Right cardiac atrium (tissue), 5 donors: ENCODE measurements around the gene FBXL19. TPM values are rescaled to one million over a fixed set of nuclear protein-coding genes. Genes with fewer than 3 reads are reported as not detected.
A peak's percentile ranks its signal among the peaks of the same experiment; 100 is the strongest.
"Not testable (repeated sequence)": the region's sequence is repeated elsewhere in the genome, so short reads cannot be mapped to it uniquely, and the experiment has no call there.

Experiments
- ATAC-seq, 2 donors: fragments of 200-7000 bp; cut with Tn5 transposase; one replicate each; pipeline versions ENCODE4 v1.8.0 to v1.9.1; 2020; ENCODE audit warnings: moderate library complexity in 2 of 2, mild to moderate bottlenecking in 1 of 2
- DNase-seq, 3 donors: peaks; one replicate each; pipeline ENCODE4 v3.0.0-alpha.2; 2020
- H3K27ac ChIP-seq: one replicate; pipeline ENCODE4 v1.5.1; 2013; ENCODE audit warnings: mild to moderate bottlenecking, low read length, control low read depth, moderate library complexity
- H3K27me3 ChIP-seq: one replicate; pipeline ENCODE4 v1.6.1; 2013; ENCODE audit not compliant: control insufficient read depth, insufficient read depth
- H3K4me1 ChIP-seq: one replicate; pipeline ENCODE4 v1.6.1; 2013; ENCODE audit warnings: low read length; ENCODE audit not compliant: control insufficient read depth, insufficient read depth
- H3K4me3 ChIP-seq: one replicate; pipeline ENCODE4 v1.5.1; 2013; ENCODE audit warnings: low read length, control low read depth
- H3K9me3 ChIP-seq: one replicate; pipeline ENCODE4 v1.6.1; 2013; ENCODE audit warnings: low read length; ENCODE audit not compliant: control insufficient read depth
- WGBS: extraction: QIAGEN DNeasy Blood & Tissue Kit; methylation state at CpG from one replicate; pipeline ENCODE4 v1.1.7; 2013; 5-methylcytosine and 5-hydroxymethylcytosine counted together
- intact Hi-C, 4 donors: fragments of 100-400 bp; cut with DNase I; formaldehyde crosslinking; loops; one replicate each; pipeline versions ENCODE4 v1.11.0 to v1.14.0; 2022 to 2023
- polyA plus RNA-seq: library from polyadenylated mRNA; stranded (reverse); fragments of 200-250 nt; gene quantifications from one replicate; pipeline ENCODE4 v1.2.3, GENCODE V29; 2013
- total RNA-seq, 4 donors: library from RNA; stranded (reverse); fragmentation: NEBNext Ultra II Directional; extraction: Animal tissue kit (Norgen Biotek cat#: 25700); gene quantifications; one replicate each; pipeline ENCODE4 v1.2.1, GENCODE V29; 2021
- donor health status: healthy with polysubstance abuse.
- donor health status: DM: no; HTN: yes; CAD: no.
- donor health status: DM: no; HTN: no; CAD: no.
- donor health status: DM: no; HTN: yes; CAD: no; lungs with severe emphysema.
- donor health status: DM: yes; HTN: yes; CAD: no.

The FBXL19 gene
- total and polyA plus RNA-seq, 5 donors: 5.1 to 8.4 (median 6.9) TPM

DNA sequence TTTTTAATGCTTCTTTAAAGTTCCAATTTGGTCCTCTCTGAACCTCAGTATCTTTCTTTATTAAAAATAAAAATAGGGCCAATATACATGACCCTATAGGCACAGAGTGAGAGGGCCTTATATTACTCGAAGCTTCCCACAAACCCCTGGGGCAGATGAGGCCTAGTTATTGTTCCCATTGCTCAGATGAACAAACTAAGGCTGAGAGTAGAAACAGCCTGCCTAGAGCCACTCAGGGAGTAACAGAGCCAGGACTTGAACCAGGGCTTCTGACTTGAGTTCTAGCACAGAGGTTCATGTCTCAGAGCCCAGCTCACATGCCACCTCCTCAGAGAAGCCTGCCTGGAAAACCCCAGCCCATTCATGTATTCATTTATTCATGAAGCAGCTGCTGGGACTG lies 37.2 kb upstream of the FBXL19 start:
- intact Hi-C loops: no loop called here
- no peaks in the 10 kb centered on the region for H3K27me3 ChIP-seq
- no peaks in the 10 kb centered on the region for H3K9me3 ChIP-seq
- no peaks in the 10 kb centered on the region for H3K4me1 ChIP-seq
- no peak for ATAC-seq
- 96% methylated on average over 1 of the region's 1 CpG for WGBS
- DNase-seq: peak in 1 of 3 donors; percentile 7
- no peak overlapping the region for H3K27ac ChIP-seq
- no peak overlapping the region for H3K4me3 ChIP-seq

DNA sequence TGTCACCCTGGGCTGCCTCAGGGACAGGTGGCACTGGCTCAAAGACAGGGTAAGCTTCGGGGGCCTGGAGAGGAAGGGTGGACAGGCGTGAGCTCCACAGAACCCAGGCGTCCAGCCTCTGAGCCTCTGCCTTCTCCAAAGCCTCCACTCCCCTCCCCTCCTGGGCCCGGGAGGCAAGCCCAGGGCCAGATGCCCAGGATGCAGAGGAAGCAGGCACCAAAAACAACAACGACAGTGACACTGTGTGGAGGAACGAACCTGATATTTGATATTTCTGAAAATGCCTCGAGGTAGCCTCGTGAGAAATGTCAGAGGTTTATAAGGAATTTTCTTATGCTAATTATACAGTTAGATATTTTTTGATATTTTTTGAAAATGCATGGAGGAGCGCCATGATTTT lies 35.4 kb upstream of the FBXL19 start:
- 76% methylated on average over 9 of the region's 9 CpGs for WGBS
- Histone ChIP-seq H3K27ac (no peak overlapping the region), H3K4me3 (no peak overlapping the region), H3K27me3 (no peaks in the 10 kb centered on the region), H3K4me1 (no peaks in the 10 kb centered on the region), H3K9me3 (no peaks in the 10 kb centered on the region)
- intact Hi-C loops: no loop called here
- ATAC-seq (no peak), DNase-seq (peak in 1 of 3 donors; percentile 19)

DNA sequence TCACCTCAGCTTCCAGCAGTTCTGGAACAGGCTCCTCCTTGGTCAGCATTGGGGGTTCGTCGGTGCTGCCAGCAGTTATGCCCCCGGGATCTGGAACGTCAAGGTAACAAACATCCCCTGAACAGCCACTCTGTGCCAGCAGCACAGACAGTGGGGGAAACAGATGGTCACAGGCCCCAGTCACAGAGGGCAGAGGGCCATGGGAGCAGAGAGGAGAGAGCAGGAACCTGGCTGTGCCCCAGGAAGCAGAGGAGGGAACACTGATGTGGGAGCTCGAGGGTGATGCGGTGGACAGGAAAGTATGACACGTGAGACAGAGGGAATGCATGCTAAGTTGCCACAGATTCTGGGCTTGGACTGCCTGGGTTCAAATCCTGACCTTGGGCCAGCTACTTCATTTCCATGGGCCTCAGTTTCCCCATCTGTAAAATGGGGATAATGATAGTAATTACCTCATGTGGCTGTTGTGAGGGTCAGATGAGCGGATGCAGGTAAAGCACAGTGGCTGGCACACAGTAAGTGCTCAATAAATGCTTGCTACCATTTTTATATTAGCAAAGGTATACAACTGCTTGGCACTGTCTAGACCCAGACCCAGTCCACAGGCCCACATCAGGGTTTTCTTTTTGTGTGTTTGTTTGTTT lies 34.4 kb upstream of the FBXL19 start:
- Histone ChIP-seq H3K4me3 (no peak overlapping the region), H3K27me3 (no peaks in the 10 kb centered on the region), H3K27ac (no peak overlapping the region), H3K9me3 (no peaks in the 10 kb centered on the region), H3K4me1 (no peaks in the 10 kb centered on the region)
- ATAC-seq (no peak), DNase-seq (peak in 1 of 3 donors; percentile 35)
- 80% methylated on average over 8 of the region's 8 CpGs for WGBS
- intact Hi-C loops: no loop called here

DNA sequence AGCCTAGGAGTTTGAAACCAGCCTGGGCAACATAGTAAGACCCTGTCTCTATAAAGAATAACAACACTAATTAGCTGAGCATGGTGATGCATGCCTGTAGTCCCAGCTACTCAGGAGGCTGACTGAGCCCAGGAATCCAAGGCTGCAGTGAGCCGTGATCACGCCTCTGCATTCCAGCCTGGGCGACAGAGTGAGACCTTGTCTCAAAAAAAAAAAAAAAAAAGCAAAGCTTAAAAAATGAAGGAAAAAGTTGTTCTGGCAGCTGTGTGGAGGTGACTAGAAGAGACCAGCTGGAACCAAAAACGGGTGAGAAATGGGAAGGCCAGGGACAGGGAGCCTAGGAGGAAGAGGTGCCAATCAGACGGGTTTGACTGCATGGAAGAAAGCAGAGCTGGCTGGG lies 33.7 kb upstream of the FBXL19 start:
- no peak for DNase-seq
- H3K4me1 ChIP-seq: peaks cover 2% of the 10 kb centered on the region
- ATAC-seq: no peak
- intact Hi-C loops: loop anchor here in 1 of 4 donors (10.0 kb wide), 1 partner anchor 105 kb away; the partner anchor contains the start of gene ZNF629
- H3K27ac ChIP-seq: no peak overlapping the region
- no peaks in the 10 kb centered on the region for H3K27me3 ChIP-seq
- 87% methylated on average over 5 of the region's 5 CpGs for WGBS
- H3K9me3 ChIP-seq: no peaks in the 10 kb centered on the region
- no peak overlapping the region for H3K4me3 ChIP-seq

DNA sequence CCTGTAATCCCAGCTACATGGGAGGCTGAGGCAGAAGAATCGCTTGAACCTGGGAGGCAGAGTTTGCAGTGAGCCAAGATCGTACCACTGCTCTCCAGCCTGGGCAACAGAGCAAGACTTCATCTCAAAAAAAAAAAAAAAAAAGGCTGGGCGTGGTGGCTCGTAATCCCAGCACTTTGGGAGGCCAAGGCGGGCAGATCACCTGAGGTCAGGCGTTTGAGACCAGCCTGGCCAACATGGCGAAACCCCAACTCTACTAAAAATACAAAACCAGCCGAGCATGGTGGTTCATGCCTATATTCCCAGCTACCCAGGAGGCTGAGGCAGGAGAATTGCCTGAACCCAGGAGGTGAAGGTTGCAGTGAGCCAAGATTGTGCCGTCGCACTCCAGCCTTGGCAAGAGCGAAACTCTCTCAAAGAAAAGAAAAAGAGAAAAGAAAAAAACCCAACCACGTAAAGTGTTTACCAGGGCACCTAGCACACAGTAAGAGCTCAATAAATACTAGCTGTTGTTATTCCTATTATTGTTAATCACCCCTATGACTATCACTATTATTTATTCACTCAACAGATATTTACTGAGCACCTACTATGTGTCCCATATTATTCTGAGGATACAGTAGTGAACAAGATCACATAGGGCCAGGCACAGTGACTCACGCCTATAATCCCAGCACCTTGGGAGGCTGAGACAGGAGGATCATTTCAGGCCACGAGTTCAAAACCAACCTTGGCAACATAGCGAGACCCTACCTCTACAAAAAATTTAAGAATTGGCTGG lies 32.1 kb upstream of the FBXL19 start:
- not testable (repeated sequence) for H3K27me3 ChIP-seq, ATAC-seq, H3K4me3 ChIP-seq, H3K9me3 ChIP-seq, H3K4me1 ChIP-seq, H3K27ac ChIP-seq
- intact Hi-C loops: loop anchor here in 1 of 4 donors (10.0 kb wide), 1 partner anchor 106 kb away; the partner anchor contains the start of gene ZNF629
- DNase-seq: peak in 1 of 3 donors; percentile 18
- WGBS: 93% methylated on average over 15 of the region's 15 CpGs

DNA sequence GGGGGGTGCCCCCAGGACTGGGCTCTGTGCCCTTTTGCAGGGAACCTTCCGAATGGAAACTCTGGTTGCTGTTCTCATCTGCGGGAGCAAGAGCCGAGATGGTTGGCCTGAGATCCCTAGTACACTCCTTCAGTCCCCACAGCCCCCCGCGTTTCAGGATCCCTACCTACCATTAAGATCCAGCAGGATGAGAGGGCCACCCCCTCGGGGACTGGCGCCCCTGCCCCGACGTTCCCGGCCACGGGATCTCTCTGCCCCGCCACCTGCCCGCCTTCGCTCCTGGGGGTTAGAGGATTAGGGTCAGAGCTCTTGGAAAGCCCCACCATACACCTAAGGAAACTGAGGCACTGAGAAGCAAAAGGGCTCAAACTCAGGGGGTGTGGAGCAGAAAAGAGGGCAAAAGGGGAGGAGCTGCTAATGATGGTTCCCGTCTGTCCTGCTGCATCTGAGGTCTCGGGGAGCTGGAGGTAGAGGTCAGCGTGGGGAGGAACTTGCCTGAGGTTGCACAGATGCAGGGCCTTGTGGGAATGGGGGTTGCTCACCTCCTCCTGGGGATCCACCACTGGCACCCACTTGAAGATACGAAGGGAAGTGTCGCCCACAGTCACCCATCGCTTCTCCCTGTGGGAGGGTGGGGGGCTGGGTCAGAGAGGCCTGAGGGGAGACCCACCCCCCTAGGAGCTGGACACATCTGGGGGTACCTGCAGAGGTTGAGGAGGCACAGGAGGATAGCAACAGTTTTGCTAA lies 30.5 kb upstream of the FBXL19 start:
- DNase-seq (peak in 2 of 3 donors; percentile 50 to 58), ATAC-seq (no peak)
- Histone ChIP-seq H3K4me1 (peaks cover 5% of the 10 kb centered on the region), H3K9me3 (no peaks in the 10 kb centered on the region), H3K27me3 (no peaks in the 10 kb centered on the region), H3K4me3 (peak overlapping the region; percentile 67), H3K27ac (no peak overlapping the region)
- intact Hi-C loops: loop anchor here in 1 of 4 donors (10.0 kb wide), 1 partner anchor 108 kb away; the partner anchor contains the start of gene ZNF629
- 59% methylated on average over 20 of the region's 20 CpGs for WGBS

DNA sequence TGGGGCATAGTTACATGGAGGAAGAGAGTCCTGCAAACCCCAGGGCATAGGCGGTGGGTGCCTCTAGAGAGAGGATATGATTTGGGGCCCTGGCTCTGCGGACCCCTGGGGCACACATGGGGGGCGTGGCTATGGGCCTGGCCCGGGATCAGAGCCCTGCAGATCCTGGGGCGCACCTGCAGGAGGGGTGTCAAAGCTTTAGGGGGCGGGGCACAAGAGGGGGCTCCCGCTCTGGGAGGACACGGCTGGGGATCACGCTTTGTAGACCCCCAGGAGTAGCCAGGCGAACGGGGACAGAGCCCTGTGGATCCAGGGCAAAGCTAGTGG lies 30.0 kb upstream of the FBXL19 start:
- H3K4me3 ChIP-seq: peak overlapping the region; percentile 67
- ATAC-seq (no peak), DNase-seq (peak in 2 of 3 donors; percentile 46 to 76)
- H3K27ac ChIP-seq: peak overlapping the region; percentile 69
- intact Hi-C loops: loop anchor here in 1 of 4 donors (10.0 kb wide), 1 partner anchor 109 kb away; the partner anchor contains the start of gene ZNF629
- H3K27me3 ChIP-seq: no peaks in the 10 kb centered on the region
- under 1% methylated on average over 11 of the region's 11 CpGs for WGBS
- no peaks in the 10 kb centered on the region for H3K9me3 ChIP-seq
- H3K4me1 ChIP-seq: peaks cover 5% of the 10 kb centered on the region

DNA sequence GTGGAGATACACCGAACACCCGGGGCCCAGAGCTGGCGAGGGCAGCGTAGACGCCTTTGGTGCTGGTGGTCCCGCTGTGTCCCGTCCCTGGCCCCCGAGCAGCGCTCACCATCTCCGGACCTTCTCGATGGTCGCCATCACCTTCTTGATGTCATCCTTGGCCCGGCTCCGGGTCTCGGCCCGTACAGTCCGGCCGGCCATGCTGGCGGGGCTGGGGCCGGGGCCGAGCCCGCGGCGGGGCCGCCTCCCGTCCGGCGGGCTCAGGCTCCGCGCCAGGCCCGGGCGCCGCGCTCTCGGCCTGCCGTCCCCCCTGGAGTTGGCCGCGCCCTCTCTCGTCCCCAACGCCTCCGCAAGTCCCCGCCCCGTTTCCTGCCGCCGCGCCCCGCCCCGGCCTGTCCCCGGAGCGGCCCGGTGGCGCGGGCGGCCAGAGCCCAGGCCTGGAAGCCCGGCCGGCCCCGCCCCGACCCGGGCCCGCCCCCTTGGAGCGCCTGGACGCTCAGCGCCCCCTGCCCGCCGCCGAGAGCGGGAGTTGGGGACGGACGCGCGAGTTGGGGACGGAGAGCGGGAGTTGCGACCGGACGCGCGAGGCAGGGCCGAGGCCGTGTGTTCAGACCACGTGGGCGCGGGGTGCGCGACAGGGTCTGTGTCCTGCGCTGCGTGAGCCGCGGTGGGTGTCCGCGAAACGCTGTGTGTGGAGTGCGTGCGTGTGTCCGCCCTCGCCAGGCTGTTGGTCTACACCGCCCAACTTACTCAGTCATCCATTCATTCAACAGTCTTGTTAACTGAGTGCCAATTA lies 29.4 kb upstream of the FBXL19 start, which contains the start of gene BCL7C:
BCL7C (minus strand) TSS at position 334 of the 796 bp plus-strand sequence; CDS start at position 201, 133 bp downstream.
- Histone ChIP-seq H3K4me1 (peaks cover 5% of the 10 kb centered on the region), H3K27ac (peak within 1 kb of the TSS; percentile 96), H3K9me3 (no peaks in the 10 kb centered on the region), H3K4me3 (peak within 1 kb of the TSS; percentile 67), H3K27me3 (no peaks in the 10 kb centered on the region)
- peak; percentile 95 to 98 (median 98) for DNase-seq
- under 1% methylated on average over 97 of the region's 97 CpGs for WGBS
- intact Hi-C loops: loop anchor here in 1 of 4 donors (10.0 kb wide), 1 partner anchor 109 kb away; the partner anchor contains the start of gene ZNF629
- ATAC-seq: peak; percentile 88 to 91

DNA sequence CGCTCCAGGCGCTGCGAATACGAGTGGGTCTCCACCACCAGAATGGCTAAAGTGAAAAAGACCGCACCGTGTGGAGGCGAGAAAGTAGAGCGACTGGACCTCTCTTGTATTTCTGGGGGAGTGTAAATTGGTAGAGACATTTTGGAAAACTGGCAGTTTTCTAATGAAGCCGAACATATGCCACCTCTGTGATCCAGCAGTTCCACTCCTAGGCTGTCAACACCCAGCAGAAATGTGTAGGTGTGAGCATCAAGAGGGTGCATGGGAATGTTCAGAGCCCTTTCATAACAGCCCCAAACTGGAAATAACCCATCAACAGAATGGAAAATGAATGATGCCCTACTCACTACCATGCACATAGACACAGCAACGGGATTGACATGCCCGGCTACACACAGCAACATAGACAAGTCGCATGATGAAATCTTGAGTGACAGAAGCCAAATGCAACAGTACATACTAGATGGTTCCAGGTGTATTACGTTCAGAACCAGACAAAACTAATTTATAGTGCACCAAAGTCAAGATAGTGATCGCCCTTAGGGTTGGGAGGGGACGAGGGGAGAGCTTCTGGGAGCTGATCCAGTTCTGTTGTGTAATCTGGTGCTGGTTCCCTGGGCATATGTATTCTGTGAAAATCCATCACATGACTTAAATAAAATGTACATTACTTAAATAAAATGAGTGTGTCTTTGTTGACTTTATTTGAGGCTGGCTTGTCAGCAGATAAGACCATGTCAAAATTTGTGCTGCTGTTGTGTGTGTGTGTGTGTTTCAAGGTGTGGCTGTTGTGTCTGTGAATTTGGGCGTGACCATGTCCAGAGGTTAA lies 28.6 kb upstream of the FBXL19 start:
- ATAC-seq (no peak), DNase-seq (peak in 2 of 3 donors; percentile 1 to 7)
- intact Hi-C loops: loop anchor here in 1 of 4 donors (10.0 kb wide), 1 partner anchor 110 kb away; the partner anchor contains the start of gene ZNF629
- H3K27me3 ChIP-seq: no peaks in the 10 kb centered on the region
- WGBS: 32% methylated on average over 16 of the region's 16 CpGs
- no peaks in the 10 kb centered on the region for H3K9me3 ChIP-seq
- peak overlapping the region; percentile 11 for H3K4me3 ChIP-seq
- peak overlapping the region; percentile 98 for H3K27ac ChIP-seq
- peaks cover 5% of the 10 kb centered on the region for H3K4me1 ChIP-seq
